K562 (cell line): ENCODE data around the gene RASGRP1. TPM values are rescaled to one million over a fixed set of nuclear protein-coding genes. Genes with fewer than 3 reads are reported as not detected.

ENCODE experiments used
- BCOR ChIP-seq: fragments of 450-650 bp; IDR thresholded peaks from 2 replicates; pipeline ENCODE4 v1.6.1; 2016
- CBFA2T3 ChIP-seq: fragments of 450-650 bp; IDR thresholded peaks from 2 replicates; pipeline ENCODE4 v1.6.1; 2017
- COPS2 ChIP-seq: fragments of 450-650 bp; conservative IDR thresholded peaks from 2 replicates; pipeline ENCODE4 v1.6.1; 2016; ENCODE audit warnings: mild to moderate bottlenecking, moderate library complexity
- ELF2 ChIP-seq: fragments of 250-450 bp; sonication (Bioruptor Pico); IDR thresholded peaks from 2 replicates; pipeline ENCODE4 v1.5.0; 2021; ENCODE audit warnings: mild to moderate bottlenecking
- HDAC3 ChIP-seq: fragments of 450-650 bp; IDR thresholded peaks from 2 replicates; pipeline ENCODE4 v1.6.1; 2018; ENCODE audit warnings: borderline replicate concordance, mild to moderate bottlenecking, moderate library complexity; ENCODE audit not compliant: partially characterized antibody
- HMG20B ChIP-seq: fragments of 250-450 bp; sonication (Bioruptor Pico); IDR thresholded peaks from 2 replicates; pipeline ENCODE4 v1.5.0; 2021; ENCODE audit warnings: mild to moderate bottlenecking
- IFI16 ChIP-seq: fragments of 250-450 bp; sonication (Bioruptor Pico); IDR thresholded peaks from 2 replicates; pipeline ENCODE4 v2.1.2; 2022; ENCODE audit warnings: mild to moderate bottlenecking, inconsistent platforms
- LEF1 ChIP-seq: fragments of 450-650 bp; IDR thresholded peaks from 2 replicates; pipeline ENCODE4 v1.6.1; 2016; ENCODE audit warnings: mild to moderate bottlenecking
- MAFF ChIP-seq: IDR thresholded peaks from 2 replicates; pipeline ENCODE4 v1.6.1; 2012; ENCODE audit warnings: low read length, improper control_type of control experiment
- MAZ ChIP-seq, 2 experiments: fragments of 450-650 bp in 1 of 2; sonication (generic) in 1 of 2; formaldehyde crosslinking; IDR thresholded peaks in 1 of 2; conservative IDR thresholded peaks in 1 of 2; 2 replicates each; pipeline versions ENCODE4 v1.4.0 to v1.5.0; 2020; ENCODE audit warnings: mild to moderate bottlenecking in 1 of 2, missing genetic modification reagents in 1 of 2
- MTA1 ChIP-seq: fragments of 450-650 bp; IDR thresholded peaks from 2 replicates; pipeline ENCODE4 v1.6.1; 2017; ENCODE audit warnings: borderline replicate concordance
- PPARD ChIP-seq: fragments of 250-450 bp; sonication (Bioruptor Pico); IDR thresholded peaks from 2 replicates; pipeline ENCODE4 v1.8.0; 2022; ENCODE audit warnings: inconsistent platforms, mild to moderate bottlenecking, moderate library complexity
- TEAD1 ChIP-seq, 2 experiments: fragments of 450-650 bp in 1 of 2; sonication (generic) in 1 of 2; formaldehyde crosslinking; IDR thresholded peaks; 2 replicates each; pipeline versions ENCODE4 v1.4.0 to v1.8.0; 2020 to 2022; ENCODE audit warnings: mild to moderate bottlenecking in 2 of 2, missing genetic modification reagents in 1 of 2
- UBTF ChIP-seq, 2 experiments: IDR thresholded peaks; 2 replicates each; pipeline ENCODE4 v1.6.1; 2012; ENCODE audit warnings: improper control_type of control experiment in 2 of 2, low read depth in 2 of 2, low read length in 2 of 2, borderline replicate concordance in 1 of 2
- ZC3H8 ChIP-seq: fragments of 450-650 bp; IDR thresholded peaks from 2 replicates; pipeline ENCODE4 v1.6.1; 2017
- ZNF124 ChIP-seq: sonication (generic); formaldehyde crosslinking; IDR thresholded peaks from 2 replicates; pipeline ENCODE4 v1.8.1; 2022; ENCODE audit warnings: missing genetic modification reagents
- ZNF589 ChIP-seq: fragments of 200-800 bp; sonication (Bioruptor generic); IDR thresholded peaks from 2 replicates; pipeline ENCODE4 v1.6.1; 2016; ENCODE audit warnings: low read depth, missing genetic modification characterization, missing compliant biosample characterization
- polyA plus RNA-seq, 8 experiments: library from polyadenylated mRNA; depleted of rRNA in 4 of 8; stranded (reverse) in 5 of 8; unstranded in 3 of 8; fragments of >200 nt; fragmentation: Nextera tagmentation in 2 of 8; fragmentation: Illumina TruSeq in 1 of 8; extraction: Ambion mirVana in 2 of 8; extraction: Trizol in 1 of 8; gene quantifications; 2 replicates each; pipeline versions ENCODE4 v1.2.1 to v1.2.3, GENCODE V29; 2011 to 2014; ENCODE audit warnings: inconsistent platforms in 1 of 8, missing spikeins in 1 of 8
- total RNA-seq, 7 experiments: library from RNA; depleted of rRNA in 6 of 7; stranded (reverse); fragments of >200 nt in 6 of 7; fragmentation: Illumina TruSeq in 2 of 7; extraction: Trizol in 2 of 7; gene quantifications; 2 replicates each; pipeline versions ENCODE4 v1.2.1 to v1.2.3, GENCODE V29; 2011 to 2021; ENCODE audit warnings: low replicate concordance in 1 of 7
- TF ChIP-seq, protein P1 (sequence below): fragments of 200-800 bp; sonication (Bioruptor generic); IDR thresholded peaks from 2 replicates; pipeline ENCODE4 v1.6.1; 2016; ENCODE audit warnings: missing genetic modification characterization, missing compliant biosample characterization
- TF ChIP-seq, protein P2 (sequence below): fragments of 250-450 bp; sonication (Bioruptor Pico); IDR thresholded peaks from 2 replicates; pipeline ENCODE4 v1.4.0; 2020; ENCODE audit warnings: mild to moderate bottlenecking
- TF ChIP-seq, protein P3 (sequence below): sonication (generic); formaldehyde crosslinking; IDR thresholded peaks from 2 replicates; pipeline ENCODE4 v1.9.0; 2022; ENCODE audit warnings: mild to moderate bottlenecking, missing genetic modification reagents

Gene RASGRP1
- total and polyA plus RNA-seq, 9 of the 15 experiments (the other 6 are each of a cell fraction or from before 2014, with no cell fraction given), result 0.14 to 0.72 (median 0.31) TPM

DNA sequence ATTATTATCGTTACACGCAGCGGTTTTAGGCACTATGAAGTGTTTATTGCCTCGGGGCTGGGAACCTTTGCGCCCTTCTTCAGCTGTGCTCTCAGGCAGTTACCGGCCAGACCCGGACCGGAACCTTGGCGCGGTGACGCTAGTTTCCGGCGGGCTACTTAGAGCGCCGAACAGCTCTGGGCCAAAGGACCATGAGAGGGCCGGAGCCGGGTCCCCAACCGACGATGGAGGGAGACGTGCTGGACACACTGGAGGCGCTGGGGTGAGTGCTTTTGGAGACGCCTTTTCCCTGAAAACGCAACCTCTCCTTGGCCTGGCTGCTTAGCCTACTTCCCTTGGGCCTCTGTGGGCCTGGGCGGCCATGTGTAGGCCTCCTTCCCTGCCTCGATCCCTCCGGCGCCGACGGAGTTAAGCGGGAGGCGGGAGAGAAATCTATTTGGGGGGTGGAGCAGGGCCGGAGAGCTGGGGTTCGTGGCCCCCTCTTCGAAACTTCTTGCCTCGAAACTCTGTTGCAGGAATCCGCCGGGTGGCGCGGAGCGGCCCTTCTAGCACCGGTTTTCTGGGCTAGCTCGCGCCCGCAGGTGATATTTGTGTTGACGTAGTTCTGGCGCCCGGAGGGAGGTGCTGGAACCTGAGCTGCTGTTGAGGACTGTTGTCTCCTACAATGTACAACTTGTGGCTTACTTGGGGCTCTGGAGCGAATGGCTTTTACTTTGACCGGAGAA lies 110.5 kb downstream of the RASGRP1 start, which contains the start of gene FAM98B (continued):
- TF ChIP-seq PPARD (CRISPR knock-in tag) (no peak), COPS2 (no peak), ZC3H8 (no peak), TEAD1 (CRISPR knock-in tag; IDR thresholded peaks at IDR 0.05) (peak; percentile 51 to 60; a peak in 2 of 4 replicates), HMG20B (CRISPR knock-in tag) (no peak), CBFA2T3 (no peak), MAZ (CRISPR knock-in tag; conservative IDR thresholded peaks at IDR 0.05 in 1 of 2, IDR thresholded peaks at IDR 0.05 in 1 of 2) (peak; percentile 57 to 84; a peak in 3 of 4 replicates), ZNF589 (CRISPR knock-in tag) (no peak), MTA1 (no peak), LEF1 (no peak), ZNF124 (no peak), IFI16 (CRISPR knock-in tag) (0 out of 2 replicates have a peak, but pooled peaks have one; percentile 13), MAFF (no peak), HDAC3 (peak; percentile 31), ELF2 (CRISPR knock-in tag) (no peak), UBTF (IDR thresholded peaks at IDR 0.05; ENCODE audit: borderline replicate concordance in 1 of 2, low read depth in 2 of 2, low read length in 2 of 2) (no peak; a peak in 1 of 4 replicates), BCOR (peak; percentile 28; the same call in 1 of the 2 replicates)
- TF ChIP-seq, protein P1, sequence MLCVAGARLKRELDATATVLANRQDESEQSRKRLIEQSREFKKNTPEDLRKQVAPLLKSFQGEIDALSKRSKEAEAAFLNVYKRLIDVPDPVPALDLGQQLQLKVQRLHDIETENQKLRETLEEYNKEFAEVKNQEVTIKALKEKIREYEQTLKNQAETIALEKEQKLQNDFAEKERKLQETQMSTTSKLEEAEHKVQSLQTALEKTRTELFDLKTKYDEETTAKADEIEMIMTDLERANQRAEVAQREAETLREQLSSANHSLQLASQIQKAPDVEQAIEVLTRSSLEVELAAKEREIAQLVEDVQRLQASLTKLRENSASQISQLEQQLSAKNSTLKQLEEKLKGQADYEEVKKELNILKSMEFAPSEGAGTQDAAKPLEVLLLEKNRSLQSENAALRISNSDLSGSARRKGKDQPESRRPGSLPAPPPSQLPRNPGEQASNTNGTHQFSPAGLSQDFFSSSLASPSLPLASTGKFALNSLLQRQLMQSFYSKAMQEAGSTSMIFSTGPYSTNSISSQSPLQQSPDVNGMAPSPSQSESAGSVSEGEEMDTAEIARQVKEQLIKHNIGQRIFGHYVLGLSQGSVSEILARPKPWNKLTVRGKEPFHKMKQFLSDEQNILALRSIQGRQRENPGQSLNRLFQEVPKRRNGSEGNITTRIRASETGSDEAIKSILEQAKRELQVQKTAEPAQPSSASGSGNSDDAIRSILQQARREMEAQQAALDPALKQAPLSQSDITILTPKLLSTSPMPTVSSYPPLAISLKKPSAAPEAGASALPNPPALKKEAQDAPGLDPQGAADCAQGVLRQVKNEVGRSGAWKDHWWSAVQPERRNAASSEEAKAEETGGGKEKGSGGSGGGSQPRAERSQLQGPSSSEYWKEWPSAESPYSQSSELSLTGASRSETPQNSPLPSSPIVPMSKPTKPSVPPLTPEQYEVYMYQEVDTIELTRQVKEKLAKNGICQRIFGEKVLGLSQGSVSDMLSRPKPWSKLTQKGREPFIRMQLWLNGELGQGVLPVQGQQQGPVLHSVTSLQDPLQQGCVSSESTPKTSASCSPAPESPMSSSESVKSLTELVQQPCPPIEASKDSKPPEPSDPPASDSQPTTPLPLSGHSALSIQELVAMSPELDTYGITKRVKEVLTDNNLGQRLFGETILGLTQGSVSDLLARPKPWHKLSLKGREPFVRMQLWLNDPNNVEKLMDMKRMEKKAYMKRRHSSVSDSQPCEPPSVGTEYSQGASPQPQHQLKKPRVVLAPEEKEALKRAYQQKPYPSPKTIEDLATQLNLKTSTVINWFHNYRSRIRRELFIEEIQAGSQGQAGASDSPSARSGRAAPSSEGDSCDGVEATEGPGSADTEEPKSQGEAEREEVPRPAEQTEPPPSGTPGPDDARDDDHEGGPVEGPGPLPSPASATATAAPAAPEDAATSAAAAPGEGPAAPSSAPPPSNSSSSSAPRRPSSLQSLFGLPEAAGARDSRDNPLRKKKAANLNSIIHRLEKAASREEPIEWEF (CRISPR knock-in tag), result 0 out of 2 replicates have a peak, but pooled peaks have one; percentile 60
- TF ChIP-seq, protein P2, sequence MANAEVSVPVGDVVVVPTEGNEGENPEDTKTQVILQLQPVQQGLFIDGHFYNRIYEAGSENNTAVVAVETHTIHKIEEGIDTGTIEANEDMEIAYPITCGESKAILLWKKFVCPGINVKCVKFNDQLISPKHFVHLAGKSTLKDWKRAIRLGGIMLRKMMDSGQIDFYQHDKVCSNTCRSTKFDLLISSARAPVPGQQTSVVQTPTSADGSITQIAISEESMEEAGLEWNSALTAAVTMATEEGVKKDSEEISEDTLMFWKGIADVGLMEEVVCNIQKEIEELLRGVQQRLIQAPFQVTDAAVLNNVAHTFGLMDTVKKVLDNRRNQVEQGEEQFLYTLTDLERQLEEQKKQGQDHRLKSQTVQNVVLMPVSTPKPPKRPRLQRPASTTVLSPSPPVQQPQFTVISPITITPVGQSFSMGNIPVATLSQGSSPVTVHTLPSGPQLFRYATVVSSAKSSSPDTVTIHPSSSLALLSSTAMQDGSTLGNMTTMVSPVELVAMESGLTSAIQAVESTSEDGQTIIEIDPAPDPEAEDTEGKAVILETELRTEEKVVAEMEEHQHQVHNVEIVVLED, result peak; percentile 49
- TF ChIP-seq, protein P3, sequence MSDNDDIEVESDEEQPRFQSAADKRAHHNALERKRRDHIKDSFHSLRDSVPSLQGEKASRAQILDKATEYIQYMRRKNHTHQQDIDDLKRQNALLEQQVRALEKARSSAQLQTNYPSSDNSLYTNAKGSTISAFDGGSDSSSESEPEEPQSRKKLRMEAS (CRISPR knock-in tag), result peak; percentile 61
